Neuron (in vitro differentiated cells): ENCODE data around the gene ARL17B.
"Not testable (repeated sequence)": the region's sequence is repeated elsewhere in the genome, so short reads cannot be mapped to it uniquely, and the experiment has no call there.

Experiments
- H2AFZ ChIP-seq: one replicate; pipeline ENCODE4 v1.6.1; 2013; ENCODE audit warnings: low read depth, mild to moderate bottlenecking, inconsistent platforms, low read length, moderate library complexity
- H3K27me3 ChIP-seq: one replicate; pipeline ENCODE4 v1.6.1; 2013; ENCODE audit warnings: low read length; ENCODE audit not compliant: insufficient read depth
- H3K36me3 ChIP-seq: one replicate; pipeline ENCODE4 v1.6.1; 2013; ENCODE audit warnings: low read length; ENCODE audit not compliant: insufficient read depth
- H3K4me1 ChIP-seq: one replicate; pipeline ENCODE4 v1.6.1; 2013; ENCODE audit warnings: low read length; ENCODE audit not compliant: insufficient read depth
- H3K4me3 ChIP-seq: 2 replicates; pipeline ENCODE4 v1.5.1; 2013; ENCODE audit warnings: mild to moderate bottlenecking, low read length, moderate library complexity
- H3K9me3 ChIP-seq: one replicate; pipeline ENCODE4 v1.6.1; 2013; ENCODE audit warnings: low read length

Gene ARL17B

DNA sequence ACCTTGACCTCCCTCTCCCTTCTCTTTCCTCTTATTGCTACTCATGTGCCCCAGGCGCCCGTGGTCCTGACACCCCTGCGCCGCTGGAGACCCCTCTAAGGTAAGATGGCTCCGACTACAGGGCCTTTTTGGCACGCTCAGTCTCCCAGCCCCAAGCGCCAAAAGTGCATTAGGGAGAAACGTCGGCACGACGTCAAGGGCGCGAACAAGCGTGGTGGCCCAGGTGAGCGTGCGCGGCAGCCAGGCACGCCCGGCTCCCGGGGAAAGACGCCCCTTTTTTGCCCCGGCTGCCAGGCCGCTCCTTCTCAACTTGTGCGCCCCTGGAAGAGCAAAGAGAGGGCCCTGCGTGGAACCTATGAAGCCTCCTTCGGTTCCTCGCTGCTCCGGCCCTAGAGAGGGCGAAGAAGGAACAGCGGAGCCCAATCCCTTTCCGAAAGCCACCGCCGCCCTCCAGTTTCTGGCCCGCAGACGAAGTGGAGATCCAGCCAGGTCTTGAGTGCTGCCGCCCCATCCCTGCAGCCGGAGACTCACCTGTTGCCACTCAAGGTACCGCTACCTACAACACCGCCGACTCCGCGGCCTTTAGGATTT lies 326 bp downstream of the ARL17B start:
- H3K27me3 ChIP-seq, H3K9me3 ChIP-seq, H3K4me1 ChIP-seq, H2AFZ ChIP-seq, H3K4me3 ChIP-seq, H3K36me3 ChIP-seq: not testable (repeated sequence)

- H3K9me3 ChIP-seq, H3K36me3 ChIP-seq, H3K4me3 ChIP-seq, H3K4me1 ChIP-seq, H2AFZ ChIP-seq, H3K27me3 ChIP-seq: not testable (repeated sequence)
Observed at GRCh38 chr17:46353856-46354255, 7.7 kb downstream of the ARL17B start.

GRCh38 chr17:46349060-46349459 lies 12.5 kb downstream of the ARL17B start:
- not testable (repeated sequence) for H2AFZ ChIP-seq, H3K36me3 ChIP-seq, H3K27me3 ChIP-seq, H3K4me1 ChIP-seq, H3K9me3 ChIP-seq, H3K4me3 ChIP-seq

DNA sequence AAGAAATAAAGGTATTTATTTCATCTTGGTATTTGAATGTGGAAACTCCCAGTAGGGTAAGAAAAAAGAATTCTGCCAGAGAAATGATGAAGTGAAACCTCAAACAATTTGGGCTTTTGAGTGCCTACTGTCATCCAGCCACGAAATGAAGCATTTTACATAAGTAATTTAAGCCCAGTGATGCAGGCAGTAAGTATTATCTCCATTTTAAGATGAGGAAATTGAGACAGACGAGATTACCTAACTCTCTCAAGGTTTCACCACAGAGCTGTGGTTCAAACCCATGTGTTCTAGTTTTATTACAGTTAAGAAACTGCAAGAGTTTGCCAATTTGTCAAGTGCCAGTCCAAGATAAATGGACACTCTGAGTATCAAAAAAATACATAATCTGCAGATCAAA lies 13.2 kb downstream of the ARL17B start:
- not testable (repeated sequence) for H2AFZ ChIP-seq, H3K4me1 ChIP-seq

GRCh38 chr17:46342131-46342530 lies 19.4 kb downstream of the ARL17B start:
- H3K27me3 ChIP-seq, H3K36me3 ChIP-seq, H2AFZ ChIP-seq: not testable (repeated sequence)

More for the DNA sequence above, 13.2 kb downstream of the ARL17B start:
- H3K9me3 ChIP-seq, H3K27me3 ChIP-seq, H3K36me3 ChIP-seq, H3K4me3 ChIP-seq: not testable (repeated sequence)

GRCh38 chr17:46341220-46341619 lies 20.3 kb downstream of the ARL17B start:
- H3K4me1 ChIP-seq, H2AFZ ChIP-seq, H3K9me3 ChIP-seq, H3K4me3 ChIP-seq, H3K27me3 ChIP-seq, H3K36me3 ChIP-seq: not testable (repeated sequence)

More at GRCh38 chr17:46342131-46342530, 19.4 kb downstream of the ARL17B start:
- H3K4me3 ChIP-seq, H3K9me3 ChIP-seq, H3K4me1 ChIP-seq: not testable (repeated sequence)

DNA sequence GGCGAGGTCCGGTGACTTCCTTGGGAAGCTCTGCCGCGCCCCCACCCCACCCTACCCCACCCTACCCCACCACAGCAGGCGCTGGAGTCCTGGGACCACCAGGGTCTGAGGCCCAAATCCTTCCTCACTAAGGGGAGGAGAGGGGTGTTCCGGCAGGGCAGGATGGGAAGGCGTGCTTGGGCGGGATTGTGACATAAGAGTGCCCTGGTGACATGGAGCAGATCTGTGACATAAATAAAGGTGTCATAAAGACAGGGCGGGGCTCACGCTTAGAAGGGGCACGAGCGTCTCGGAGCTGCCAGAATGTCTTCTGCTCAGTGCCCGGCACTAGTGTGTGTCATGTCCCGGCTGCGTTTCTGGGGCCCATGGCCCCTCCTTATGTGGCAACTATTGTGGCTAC lies 66.7 kb downstream of the ARL17B start, which contains the start of gene LRRC37A:
Gene LRRC37A (plus strand): TSS at position 301 of the 400 bp plus-strand sequence. CDS start 3 bp downstream, at position 304.
- not testable (repeated sequence) for H3K4me3 ChIP-seq, H2AFZ ChIP-seq, H3K9me3 ChIP-seq, H3K27me3 ChIP-seq, H3K4me1 ChIP-seq, H3K36me3 ChIP-seq

GRCh38 chr17:46291618-46292017 lies 69.9 kb downstream of the ARL17B start:
- not testable (repeated sequence) for H3K4me1 ChIP-seq, H3K9me3 ChIP-seq, H2AFZ ChIP-seq, H3K4me3 ChIP-seq, H3K36me3 ChIP-seq, H3K27me3 ChIP-seq

DNA sequence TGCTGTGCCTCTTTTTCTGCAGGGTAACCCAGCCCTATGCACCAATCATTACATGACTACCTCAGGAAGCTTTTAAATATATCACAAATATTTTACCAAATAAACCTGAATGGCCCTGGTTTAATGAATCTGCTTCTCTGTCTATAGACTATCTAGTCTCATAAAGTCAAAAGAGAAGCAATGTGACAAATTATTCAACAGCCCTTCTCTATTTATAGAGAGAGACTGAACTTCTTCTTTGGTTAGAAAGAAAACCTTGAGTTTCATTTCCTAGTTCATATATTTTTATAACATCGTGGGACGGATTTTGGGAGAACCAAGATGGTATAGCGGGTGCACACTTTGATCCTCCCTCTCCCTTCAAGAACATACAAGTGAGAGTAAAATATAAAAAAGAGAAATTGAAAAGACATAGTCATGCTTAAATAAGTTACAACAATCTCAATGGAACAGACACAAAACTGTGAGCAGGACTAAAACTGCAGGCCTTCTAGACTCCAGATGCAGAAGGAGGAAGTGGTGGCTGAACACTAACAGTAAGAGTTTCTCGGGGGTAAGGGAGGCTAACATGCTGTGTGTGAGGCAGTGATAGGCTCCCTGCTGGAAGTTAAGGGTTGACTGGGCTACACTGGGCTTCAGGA lies 70.5 kb downstream of the ARL17B start:
- H3K36me3 ChIP-seq, H2AFZ ChIP-seq, H3K27me3 ChIP-seq, H3K9me3 ChIP-seq, H3K4me3 ChIP-seq, H3K4me1 ChIP-seq: not testable (repeated sequence)

GRCh38 chr17:46287587-46287986 lies 74.0 kb downstream of the ARL17B start:
- H3K27me3 ChIP-seq, H3K4me1 ChIP-seq, H3K9me3 ChIP-seq, H2AFZ ChIP-seq, H3K36me3 ChIP-seq, H3K4me3 ChIP-seq: not testable (repeated sequence)

DNA sequence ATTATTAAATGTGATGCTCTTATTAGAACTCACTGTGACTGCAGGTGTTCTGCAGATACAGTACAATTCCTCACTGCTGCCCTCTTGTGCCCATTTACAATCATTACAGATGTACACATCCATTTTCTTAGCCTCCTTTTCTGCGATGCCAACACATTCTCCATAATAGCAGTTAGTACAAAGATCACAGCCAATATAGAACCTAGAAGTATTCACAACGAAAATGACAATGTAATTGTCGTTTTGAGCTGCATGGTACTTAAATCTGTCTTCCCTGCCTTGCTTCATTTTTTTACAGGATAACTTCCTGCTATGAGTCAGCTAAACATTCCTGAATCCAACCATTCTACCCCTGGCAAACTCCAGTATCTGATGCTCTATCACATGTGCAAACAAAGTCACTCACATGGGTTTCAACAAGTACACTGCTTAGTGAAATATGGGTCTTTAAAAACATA lies 74.8 kb downstream of the ARL17B start:
- H3K36me3 ChIP-seq, result not testable (repeated sequence)

DNA sequence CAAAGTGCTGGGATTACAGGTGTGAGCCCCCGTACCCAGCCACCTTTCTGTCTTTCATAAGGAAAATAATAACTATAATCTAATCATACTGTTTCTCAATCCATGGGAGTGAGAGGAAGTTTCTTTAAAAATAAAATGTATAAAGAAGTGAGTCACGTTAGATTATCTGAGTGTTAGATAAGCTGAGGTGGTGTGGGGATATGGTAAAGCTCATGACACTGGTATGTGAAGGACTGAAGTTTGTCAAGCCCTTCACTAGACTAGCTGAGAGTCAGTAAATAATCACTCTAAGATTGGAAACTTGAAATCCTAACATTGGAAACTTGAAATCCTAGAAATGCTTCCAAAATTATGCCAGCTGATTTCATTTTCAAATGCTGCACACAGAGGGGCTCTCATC lies 76.1 kb downstream of the ARL17B start:
- H3K27me3 ChIP-seq, H3K4me1 ChIP-seq, H3K4me3 ChIP-seq, H2AFZ ChIP-seq, H3K36me3 ChIP-seq, H3K9me3 ChIP-seq: not testable (repeated sequence)

More for the DNA sequence above, 74.8 kb downstream of the ARL17B start:
- not testable (repeated sequence) for H3K4me3 ChIP-seq, H2AFZ ChIP-seq, H3K9me3 ChIP-seq, H3K4me1 ChIP-seq, H3K27me3 ChIP-seq

- not testable (repeated sequence) for H3K4me3 ChIP-seq, H3K4me1 ChIP-seq, H3K27me3 ChIP-seq, H3K9me3 ChIP-seq, H3K36me3 ChIP-seq, H2AFZ ChIP-seq
Observed at GRCh38 chr17:46284467-46284866, 77.1 kb downstream of the ARL17B start.

DNA sequence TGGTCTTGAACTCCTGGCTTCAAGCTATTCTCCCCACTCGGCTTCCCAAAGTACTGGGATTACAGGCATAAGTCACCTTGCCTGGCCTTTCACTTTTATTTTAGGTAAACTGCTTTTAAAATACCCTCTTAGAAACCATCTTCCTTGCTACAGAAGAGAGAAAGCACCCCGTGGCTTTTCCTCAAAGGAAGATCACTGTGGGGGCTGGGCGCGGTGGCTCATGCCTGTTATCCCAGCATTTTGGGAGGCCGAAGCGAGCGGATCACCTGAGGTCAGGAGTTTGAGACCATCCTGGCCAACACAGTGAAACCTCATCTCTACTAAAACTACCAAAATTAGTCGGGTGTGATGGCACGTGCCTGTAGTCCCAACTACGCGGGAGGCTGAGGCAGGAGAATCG lies 78.9 kb downstream of the ARL17B start:
- not testable (repeated sequence) for H3K36me3 ChIP-seq, H3K4me1 ChIP-seq, H3K4me3 ChIP-seq, H2AFZ ChIP-seq, H3K27me3 ChIP-seq, H3K9me3 ChIP-seq
